Embryonic facial prominence (tissue), 1 donor: ENCODE results near the gene RABGAP1L.
"Not testable (repeated sequence)": the region's sequence is repeated elsewhere in the genome, so short reads cannot be mapped to it uniquely, and the experiment has no call there.

Experiments
- DNase-seq: peaks from one replicate; pipeline ENCODE4 v3.0.0-alpha.2; 2016; ENCODE audit errors: extremely low spot score

The RABGAP1L gene

GRCh38 chr1:174656409-174657059 lies 497.2 kb downstream of the RABGAP1L start:
- no peak for DNase-seq

- DNase-seq, result no peak
These were observed 498.1 kb downstream of the RABGAP1L start for GRCh38 chr1:174657411-174657810.

- no peak for DNase-seq
These were observed 498.6 kb downstream of the RABGAP1L start for GRCh38 chr1:174657893-174658292.

GRCh38 chr1:174659823-174660222 lies 500.5 kb downstream of the RABGAP1L start:
- DNase-seq, result no peak

GRCh38 chr1:174660476-174660875 lies 501.2 kb downstream of the RABGAP1L start:
- DNase-seq, result no peak

GRCh38 chr1:174663358-174663757 lies 504.0 kb downstream of the RABGAP1L start:
- no peak for DNase-seq

GRCh38 chr1:174666248-174666647 lies 506.9 kb downstream of the RABGAP1L start:
- no peak for DNase-seq

GRCh38 chr1:174671826-174672225 lies 512.5 kb downstream of the RABGAP1L start:
- no peak for DNase-seq

- DNase-seq, result no peak
These were observed 517.5 kb downstream of the RABGAP1L start for GRCh38 chr1:174676856-174677255.

GRCh38 chr1:174678657-174679056 lies 519.3 kb downstream of the RABGAP1L start:
- no peak for DNase-seq

GRCh38 chr1:174680101-174680500 lies 520.8 kb downstream of the RABGAP1L start:
- DNase-seq, result no peak

GRCh38 chr1:174682419-174683008 lies 523.2 kb downstream of the RABGAP1L start:
- peak; percentile 14 for DNase-seq

GRCh38 chr1:174686213-174686612 lies 526.9 kb downstream of the RABGAP1L start:
- DNase-seq, result no peak

GRCh38 chr1:174689524-174689923 lies 530.2 kb downstream of the RABGAP1L start:
- no peak for DNase-seq

- DNase-seq, result no peak
These were observed 530.9 kb downstream of the RABGAP1L start for GRCh38 chr1:174690266-174690665.

- DNase-seq, result no peak
These were observed 533.0 kb downstream of the RABGAP1L start for GRCh38 chr1:174692313-174692712.

GRCh38 chr1:174693085-174693484 lies 533.8 kb downstream of the RABGAP1L start:
- DNase-seq, result no peak

- DNase-seq, result not testable (repeated sequence)
These were observed 534.2 kb downstream of the RABGAP1L start for GRCh38 chr1:174693539-174693938.

GRCh38 chr1:174696026-174696821 lies 536.9 kb downstream of the RABGAP1L start:
- no peak for DNase-seq

- DNase-seq, result no peak
These were observed 541.0 kb downstream of the RABGAP1L start for GRCh38 chr1:174700314-174700713.

GRCh38 chr1:174700775-174701174 lies 541.5 kb downstream of the RABGAP1L start:
- DNase-seq, result no peak

GRCh38 chr1:174701565-174701964 lies 542.2 kb downstream of the RABGAP1L start:
- DNase-seq, result no peak

GRCh38 chr1:174702011-174702410 lies 542.7 kb downstream of the RABGAP1L start:
- DNase-seq, result no peak
